IMR-90 (cell line): Measurements from ENCODE around the gene FADS2. TPM values are rescaled to one million over a fixed set of nuclear protein-coding genes. Genes with fewer than 3 reads are reported as not detected.

Experiments
- ATAC-seq: fragments of 200-7000 bp; cut with Tn5 transposase; 2 replicates; pipeline ENCODE4 v1.9.1; 2020; ENCODE audit warnings: low read depth, mild to moderate bottlenecking, moderate library complexity
- BruUV-seq: library from RNA; stranded (reverse); fragments of 400-500 nt; replicated peaks from 2 replicates; lab custom pipeline; 2021; lab: Mats Ljungman, UMichigan
- CTCF ChIA-PET: fragments of 300-600 bp; formaldehyde crosslinking; extraction: SDS; loops from one replicate; lab custom pipeline; 2021; ENCODE audit warnings: antibody characterized with exemption; lab: Yijun Ruan, JAX
- POLR2A ChIA-PET: fragments of 300-600 bp; sonication (Branson Sonifier 250); formaldehyde crosslinking; loops from one replicate; lab custom pipeline; 2022; ENCODE audit warnings: antibody characterized with exemption; ENCODE audit not compliant: unreplicated experiment; lab: Charles Lee
- DNase-seq: peaks from one replicate; pipeline ENCODE4 v3.0.0; 2013
- H2AFZ ChIP-seq: replicated peaks from 2 replicates; pipeline ENCODE3; 2013; ENCODE audit warnings: low read length, mild to moderate bottlenecking; ENCODE audit not compliant: poor library complexity
- H2AK5ac ChIP-seq: 2 replicates; pipeline ENCODE4 v1.6.1; 2013; ENCODE audit warnings: low read depth, low read length, inconsistent platforms
- H2AK9ac ChIP-seq: replicated peaks from 2 replicates; pipeline ENCODE3; 2013; ENCODE audit warnings: mild to moderate bottlenecking, low read depth, low read length, moderate library complexity; ENCODE audit not compliant: poor library complexity
- H2BK120ac ChIP-seq: 2 replicates; pipeline ENCODE4 v1.6.1; 2013; ENCODE audit warnings: low read depth, low read length, inconsistent platforms
- H2BK15ac ChIP-seq: 3 replicates; pipeline ENCODE4 v1.6.1; 2013; ENCODE audit warnings: low read depth, low read length, inconsistent platforms
- H2BK20ac ChIP-seq: 2 replicates; pipeline ENCODE4 v1.6.1; 2013; ENCODE audit warnings: low read depth, mild to moderate bottlenecking, inconsistent platforms, low read length, moderate library complexity
- H2BK5ac ChIP-seq: 2 replicates; pipeline ENCODE4 v1.6.1; 2013; ENCODE audit warnings: mild to moderate bottlenecking, low read depth, low read length, inconsistent platforms; ENCODE audit not compliant: poor library complexity, severe bottlenecking
- H3K14ac ChIP-seq: replicated peaks from 2 replicates; pipeline ENCODE4 v1.6.1; 2013; ENCODE audit warnings: low read depth, low read length, inconsistent platforms
- H3K18ac ChIP-seq: 2 replicates; pipeline ENCODE4 v1.6.1; 2013; ENCODE audit warnings: low read depth, low read length, control low read depth
- H3K23ac ChIP-seq: 2 replicates; pipeline ENCODE4 v1.6.1; 2013; ENCODE audit warnings: low read depth, low read length, inconsistent platforms
- H3K27ac ChIP-seq: 2 replicates; pipeline ENCODE4 v1.5.1; 2013; ENCODE audit warnings: mild to moderate bottlenecking, control low read depth, low read length; ENCODE audit not compliant: insufficient read depth
- H3K27me3 ChIP-seq: 2 replicates; pipeline ENCODE4 v1.6.1; 2013; ENCODE audit warnings: low read length; ENCODE audit not compliant: control insufficient read depth, insufficient read depth
- H3K36me3 ChIP-seq: 2 replicates; pipeline ENCODE4 v1.6.1; 2013; ENCODE audit warnings: low read length, mixed read lengths; ENCODE audit not compliant: control insufficient read depth, insufficient read depth
- H3K4ac ChIP-seq: 2 replicates; pipeline ENCODE4 v1.6.1; 2013; ENCODE audit warnings: low read depth, low read length, inconsistent platforms
- H3K4me1 ChIP-seq: 2 replicates; pipeline ENCODE4 v1.6.1; 2013; ENCODE audit warnings: low read length, mixed read lengths; ENCODE audit not compliant: control insufficient read depth, insufficient read depth
- H3K4me2 ChIP-seq: 2 replicates; pipeline ENCODE4 v1.6.1; 2013; ENCODE audit warnings: low read depth, mild to moderate bottlenecking, control low read depth, low read length, moderate library complexity
- H3K4me3 ChIP-seq: 2 replicates; pipeline ENCODE4 v1.5.1; 2013; ENCODE audit warnings: low read depth, mild to moderate bottlenecking, control low read depth, low read length, moderate library complexity; ENCODE audit not compliant: insufficient read depth
- H3K56ac ChIP-seq: 2 replicates; pipeline ENCODE4 v1.6.1; 2013; ENCODE audit warnings: low read length, inconsistent platforms; ENCODE audit not compliant: insufficient read depth; ENCODE audit errors: extremely low read depth
- H3K79me1 ChIP-seq, 2 experiments: 2 replicates each; pipeline ENCODE4 v1.6.1; 2013; ENCODE audit warnings: low read length in 2 of 2, inconsistent platforms in 1 of 2, low read depth in 1 of 2
- H3K9ac ChIP-seq: 2 replicates; pipeline ENCODE4 v1.6.1; 2013; ENCODE audit warnings: low read depth, low read length, control low read depth
- H3K9me1 ChIP-seq: 2 replicates; pipeline ENCODE4 v1.6.1; 2013; ENCODE audit warnings: low read length, inconsistent platforms; ENCODE audit not compliant: insufficient read depth
- H3K9me3 ChIP-seq: 2 replicates; pipeline ENCODE4 v1.6.1; 2013; ENCODE audit warnings: low read length; ENCODE audit not compliant: control insufficient read depth, insufficient read depth
- H4K20me1 ChIP-seq: 2 replicates; pipeline ENCODE4 v1.6.1; 2013; ENCODE audit warnings: low read length, inconsistent platforms; ENCODE audit not compliant: insufficient read depth
- H4K5ac ChIP-seq: 2 replicates; pipeline ENCODE4 v1.6.1; 2013; ENCODE audit warnings: mild to moderate bottlenecking, low read depth, low read length, control low read depth
- H4K8ac ChIP-seq, 2 experiments: 2 replicates each; pipeline ENCODE4 v1.6.1; 2013; ENCODE audit warnings: low read depth in 2 of 2, low read length in 2 of 2, control low read depth in 1 of 2, inconsistent platforms in 1 of 2
- H4K91ac ChIP-seq: 2 replicates; pipeline ENCODE4 v1.6.1; 2013; ENCODE audit warnings: low read depth, low read length, inconsistent platforms; ENCODE audit not compliant: insufficient read depth
- CEBPB ChIP-seq: IDR thresholded peaks from 2 replicates; pipeline ENCODE4 v1.6.1; 2012; ENCODE audit warnings: low read depth, low read length, improper control_type of control experiment
- MAFK ChIP-seq: IDR thresholded peaks from 2 replicates; pipeline ENCODE4 v1.6.1; 2012; ENCODE audit warnings: low read depth, low read length, improper control_type of control experiment
- NFE2L2 ChIP-seq: fragments of 150-350 bp; IDR thresholded peaks from 2 replicates; pipeline ENCODE4 v1.6.1; 2016; ENCODE audit warnings: low read depth, mild to moderate bottlenecking, low read length
- POLR2A ChIP-seq: IDR thresholded peaks from 2 replicates; pipeline ENCODE4 v1.6.1; 2012; ENCODE audit warnings: mild to moderate bottlenecking, low read depth, low read length
- RAD21 ChIP-seq: IDR thresholded peaks from 2 replicates; pipeline ENCODE4 v1.6.1; 2012; ENCODE audit warnings: low read length, improper control_type of control experiment
- RCOR1 ChIP-seq: IDR thresholded peaks from 2 replicates; pipeline ENCODE4 v1.6.1; 2012; ENCODE audit warnings: mild to moderate bottlenecking, low read length, improper control_type of control experiment; ENCODE audit not compliant: insufficient replicate concordance
- WGBS, 2 experiments: methylation state at CpG; one replicate each; pipeline versions ENCODE4 v1.1.5 to v1.1.7; 2013; ENCODE audit warnings: missing lambda C conversion rate in 2 of 2; ENCODE audit not compliant: insufficient read length in 1 of 2; ENCODE audit errors: extremely low coverage in 2 of 2; 5-methylcytosine and 5-hydroxymethylcytosine counted together
- dilution Hi-C: fragments of 300-500 bp; cut with HindIII; formaldehyde crosslinking; loops from one replicate; pipeline ENCODE4 v1.14.3; 2018; ENCODE audit warnings: low sequenced_read_pairs; ENCODE audit not compliant: unreplicated experiment
- in situ Hi-C: fragments of 300-500 bp; cut with MboI; formaldehyde crosslinking; loops from 3 replicates; pipeline ENCODE4 v1.14.3; 2019; ENCODE audit warnings: low sequenced_read_pairs, inconsistent platforms, mixed read lengths
- intact Hi-C: fragments of 100-400 bp; cut with micrococcal nuclease; formaldehyde crosslinking; loops from 2 replicates; pipeline ENCODE4 v1.10.0; 2022
- polyA plus RNA-seq, 3 experiments: library from polyadenylated mRNA; depleted of rRNA; stranded (reverse); fragments of >200 nt; gene quantifications; 2 replicates each; pipeline ENCODE4 v1.2.3, GENCODE V29; 2012; ENCODE audit warnings: low replicate concordance in 1 of 3
- total RNA-seq: library from RNA; depleted of rRNA; stranded (reverse); fragments of >200 nt; gene quantifications from 2 replicates; pipeline ENCODE4 v1.2.3, GENCODE V29; 2012

Gene FADS2
- total and polyA plus RNA-seq, 2 of the 4 experiments (the other 2 are of a cell fraction) = 33.3 to 88.4 TPM

- dilution Hi-C loops = no loop called here
- Histone ChIP-seq H3K4me2 (no peak overlapping the region), H3K23ac (no peak overlapping the region), H4K20me1 (no peaks in the 10 kb centered on the region), H2BK20ac (no peak overlapping the region), H4K91ac (no peak overlapping the region), H3K9ac (no peak overlapping the region), H2BK120ac (no peak overlapping the region), H3K9me1 (no peaks in the 10 kb centered on the region), H4K5ac (no peak overlapping the region), H3K4me1 (no peaks in the 10 kb centered on the region), H3K36me3 (peaks cover 1% of the 10 kb centered on the region; the same call in 1 of the 2 replicates), H3K9me3 (no peaks in the 10 kb centered on the region), H3K14ac (no peak overlapping the region), H3K27ac (no peak overlapping the region), H3K56ac (no peak overlapping the region), H2AK9ac (no peak overlapping the region), H3K4me3 (no peak overlapping the region), H2AFZ (no peak overlapping the region), H3K27me3 (no peaks in the 10 kb centered on the region), H4K8ac (no peak overlapping the region), H2AK5ac (no peak overlapping the region), H3K4ac (no peak overlapping the region), H3K18ac (no peak overlapping the region), H2BK15ac (no peak overlapping the region), H3K79me1 (no peaks in the 10 kb centered on the region), H2BK5ac (no peak overlapping the region)
- 100% methylated on average over 1 of the region's 3 CpGs; no CpG with 5 or more reads in 1 of the 2 experiments for WGBS, 2 experiments
- no peak for TF ChIP-seq RCOR1
- no peak for TF ChIP-seq NFE2L2
- no peak for TF ChIP-seq CEBPB
- TF ChIP-seq RAD21 = no peak
- TF ChIP-seq POLR2A = no peak
- TF ChIP-seq MAFK = no peak
- DNase-seq = no peak
- intact Hi-C loops = no loop called here
- CTCF ChIA-PET = interaction anchor here (3.7 kb wide), 1 partner anchor 178 kb away, joined by 13 read pairs; no protein-coding TSS in a partner anchor
- in situ Hi-C loops = no loop called here
- no TSS peak for BruUV-seq
- POLR2A ChIA-PET = no interaction called here
- ATAC-seq = no peak
Measured at GRCh38 chr11:61903845-61904244, 75.7 kb downstream of the FADS2 start.
